Cardiac muscle cell (in vitro differentiated cells and primary cell): ENCODE data around the gene NFIA. TPM values are rescaled to one million over a fixed set of nuclear protein-coding genes. Genes with fewer than 3 reads are reported as not detected.

Source experiments
- DNase-seq, 2 donors: peaks; one replicate each; pipeline versions ENCODE4 v3.0.0 to v3.0.0-alpha.2; 2010 to 2017; ENCODE audit warnings: low read depth in 1 of 2, low spot score in 1 of 2
- H3K27ac ChIP-seq: fragments of 200-600 bp; sonication (generic); 2 replicates; pipeline ENCODE4 v1.5.1; 2016
- H3K27me3 ChIP-seq: fragments of 200-600 bp; sonication (generic); 2 replicates; pipeline ENCODE4 v1.6.0; 2016; ENCODE audit warnings: control low read depth
- H3K36me3 ChIP-seq: fragments of 200-600 bp; sonication (generic); 2 replicates; pipeline ENCODE4 v1.5.1; 2016; ENCODE audit warnings: control low read depth
- H3K4me1 ChIP-seq: fragments of 200-600 bp; sonication (generic); 2 replicates; pipeline ENCODE4 v1.8.1; 2017; ENCODE audit warnings: low read depth, mild to moderate bottlenecking, mixed run types
- H3K4me3 ChIP-seq: fragments of 200-600 bp; sonication (generic); 2 replicates; pipeline ENCODE4 v1.5.1; 2016; ENCODE audit warnings: mild to moderate bottlenecking
- H3K9me3 ChIP-seq: fragments of 200-600 bp; sonication (generic); 2 replicates; pipeline ENCODE4 v1.5.1; 2017; ENCODE audit warnings: low read depth, mild to moderate bottlenecking, control low read depth
- polyA plus RNA-seq: library from polyadenylated mRNA; unstranded; fragments of >200 nt; fragmentation: Nextera tagmentation; extraction: Ambion mirVana; gene quantifications from 2 replicates; pipeline ENCODE4 v1.2.1, GENCODE V29; 2016
- total RNA-seq: library from RNA; depleted of rRNA; stranded (reverse); fragments of >200 nt; gene quantifications from 2 replicates; pipeline ENCODE4 v1.2.3, GENCODE V29; 2016
- TF ChIP-seq, protein P1 (sequence below): IDR thresholded peaks from 2 replicates; pipeline ENCODE4 v1.5.1; 2012; ENCODE audit warnings: low read depth, mild to moderate bottlenecking, low read length

Gene NFIA
- total and polyA plus RNA-seq, 2 experiments from 2014 or later = 10.1 to 12.0 TPM

- Histone ChIP-seq H3K4me3 (no peak overlapping the region), H3K27me3 (no peaks in the 10 kb centered on the region), H3K4me1 (no peaks in the 10 kb centered on the region), H3K9me3 (no peaks in the 10 kb centered on the region), H3K36me3 (no peaks in the 10 kb centered on the region), H3K27ac (no peak overlapping the region)
- TF ChIP-seq, protein P1, sequence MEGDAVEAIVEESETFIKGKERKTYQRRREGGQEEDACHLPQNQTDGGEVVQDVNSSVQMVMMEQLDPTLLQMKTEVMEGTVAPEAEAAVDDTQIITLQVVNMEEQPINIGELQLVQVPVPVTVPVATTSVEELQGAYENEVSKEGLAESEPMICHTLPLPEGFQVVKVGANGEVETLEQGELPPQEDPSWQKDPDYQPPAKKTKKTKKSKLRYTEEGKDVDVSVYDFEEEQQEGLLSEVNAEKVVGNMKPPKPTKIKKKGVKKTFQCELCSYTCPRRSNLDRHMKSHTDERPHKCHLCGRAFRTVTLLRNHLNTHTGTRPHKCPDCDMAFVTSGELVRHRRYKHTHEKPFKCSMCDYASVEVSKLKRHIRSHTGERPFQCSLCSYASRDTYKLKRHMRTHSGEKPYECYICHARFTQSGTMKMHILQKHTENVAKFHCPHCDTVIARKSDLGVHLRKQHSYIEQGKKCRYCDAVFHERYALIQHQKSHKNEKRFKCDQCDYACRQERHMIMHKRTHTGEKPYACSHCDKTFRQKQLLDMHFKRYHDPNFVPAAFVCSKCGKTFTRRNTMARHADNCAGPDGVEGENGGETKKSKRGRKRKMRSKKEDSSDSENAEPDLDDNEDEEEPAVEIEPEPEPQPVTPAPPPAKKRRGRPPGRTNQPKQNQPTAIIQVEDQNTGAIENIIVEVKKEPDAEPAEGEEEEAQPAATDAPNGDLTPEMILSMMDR = no peak
- no peak for DNase-seq
Measured at GRCh38 chr1:61202854-61203598, 120.7 kb downstream of the NFIA start.

DNA sequence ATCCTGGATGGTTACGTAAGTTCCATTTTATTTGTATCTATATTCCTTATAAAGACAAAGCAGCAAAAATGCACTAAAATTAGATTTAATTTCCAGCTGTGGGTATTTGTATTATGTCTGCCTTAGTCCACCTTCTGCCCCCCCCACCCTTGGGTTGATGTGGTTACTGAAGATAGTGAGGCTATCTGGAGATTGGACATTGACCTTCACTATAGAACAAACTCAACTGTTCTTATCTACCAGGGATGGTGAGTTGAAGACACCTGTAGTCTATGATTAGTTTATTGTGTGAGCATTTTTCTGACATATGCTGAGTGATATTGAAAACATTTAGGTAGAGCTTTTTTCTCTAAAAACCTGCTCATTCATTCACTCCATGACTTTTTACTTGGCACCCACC, 122.2 kb downstream of the NFIA start:
- DNase-seq = no peak
- TF ChIP-seq, protein P1 = no peak
- no peak overlapping the region for H3K4me3 ChIP-seq
- no peaks in the 10 kb centered on the region for H3K4me1 ChIP-seq
- no peak overlapping the region for H3K27ac ChIP-seq
- H3K9me3 ChIP-seq = no peaks in the 10 kb centered on the region
- no peaks in the 10 kb centered on the region for H3K36me3 ChIP-seq
- no peaks in the 10 kb centered on the region for H3K27me3 ChIP-seq

DNA sequence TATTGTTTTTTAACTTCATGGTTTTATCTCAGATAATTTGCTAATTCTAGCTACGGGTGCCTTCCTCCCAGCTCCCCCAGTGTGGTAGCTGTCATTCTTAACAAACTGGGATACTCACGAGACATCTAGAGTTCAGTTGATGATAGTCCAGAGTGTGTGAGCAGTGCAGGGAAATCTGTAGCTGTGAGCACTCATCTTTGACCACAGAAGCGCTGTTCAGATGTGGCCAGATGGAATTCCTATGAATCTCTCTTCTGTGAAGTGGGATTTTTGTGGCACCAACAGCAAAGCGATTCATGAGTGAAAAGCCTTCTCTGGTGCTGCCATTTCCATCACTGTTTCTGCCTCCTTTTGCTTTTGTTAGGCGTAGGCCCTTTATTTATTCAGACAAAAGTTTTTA, 125.1 kb downstream of the NFIA start:
- DNase-seq = no peak
- TF ChIP-seq, protein P1 = no peak
- Histone ChIP-seq H3K27me3 (no peaks in the 10 kb centered on the region), H3K27ac (no peak overlapping the region), H3K9me3 (no peaks in the 10 kb centered on the region), H3K36me3 (no peaks in the 10 kb centered on the region), H3K4me1 (no peaks in the 10 kb centered on the region), H3K4me3 (no peak overlapping the region)

DNA sequence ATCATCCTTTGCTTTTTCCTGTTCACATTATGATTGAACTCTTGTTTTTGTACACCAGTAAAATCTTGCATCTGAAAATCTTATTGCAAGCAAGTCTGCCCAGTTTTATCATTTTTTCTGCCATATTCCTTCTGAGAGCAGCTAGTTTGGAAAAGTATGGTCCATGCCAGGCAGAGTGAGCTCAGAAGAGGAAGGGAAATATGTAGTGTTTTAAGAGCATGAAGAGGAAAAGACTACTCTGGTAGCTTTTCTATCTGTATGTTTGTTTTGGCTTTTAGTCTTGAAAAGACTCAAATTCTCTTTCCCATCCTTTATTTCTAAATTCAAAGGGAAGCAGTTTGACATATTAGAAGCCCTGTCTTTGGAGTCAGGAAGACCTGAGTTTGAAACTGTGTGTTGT, 125.8 kb downstream of the NFIA start:
- TF ChIP-seq, protein P1 = no peak
- H3K27ac ChIP-seq = no peak overlapping the region
- H3K4me1 ChIP-seq = no peaks in the 10 kb centered on the region
- no peaks in the 10 kb centered on the region for H3K9me3 ChIP-seq
- DNase-seq = no peak
- H3K27me3 ChIP-seq = no peaks in the 10 kb centered on the region
- H3K4me3 ChIP-seq = no peak overlapping the region
- H3K36me3 ChIP-seq = no peaks in the 10 kb centered on the region

- Histone ChIP-seq H3K36me3 (no peaks in the 10 kb centered on the region), H3K27ac (no peak overlapping the region), H3K4me3 (no peak overlapping the region), H3K4me1 (no peaks in the 10 kb centered on the region), H3K27me3 (no peaks in the 10 kb centered on the region), H3K9me3 (no peaks in the 10 kb centered on the region)
- TF ChIP-seq, protein P1 = no peak
- no peak for DNase-seq
Measured at GRCh38 chr1:61208831-61209230, 126.5 kb downstream of the NFIA start.
